Fibroblast of lung (primary cell): ENCODE results near the gene ANO2.

Experiments
- CTCF ChIP-seq, 2 donors: IDR thresholded peaks in 1 of 2; conservative IDR thresholded peaks in 1 of 2; 1 replicate in 1 of 2; 2 replicates in 1 of 2; pipeline ENCODE4 v1.5.1; 2011 to 2012; ENCODE audit warnings: low read length in 2 of 2, control low read depth in 1 of 2, inconsistent platforms in 1 of 2, low read depth in 1 of 2, mild to moderate bottlenecking in 1 of 2
- EZH2 ChIP-seq: IDR thresholded peaks from 2 replicates; pipeline ENCODE4 v1.5.1; 2012; ENCODE audit warnings: low read length, control low read depth, mild to moderate bottlenecking; ENCODE audit errors: missing control alignments

GRCh38 chr12:5524116-5524768, 420.8 kb downstream of the ANO2 start:
- TF ChIP-seq CTCF (conservative IDR thresholded peaks at IDR 0.05 in 1 of 2, IDR thresholded peaks at IDR 0.05 in 1 of 2; ENCODE audit: low read depth in 1 of 2, low read length in 2 of 2) (no peak), EZH2 (no peak)
